Panc1 (cell line): ENCODE data around the gene ZC3HAV1.

ENCODE experiments used
- CTCF ChIP-seq: fragments of 450-650 bp; IDR thresholded peaks from 2 replicates; pipeline ENCODE4 v1.5.1; 2017; ENCODE audit warnings: mild to moderate bottlenecking
- POLR2AphosphoS5 ChIP-seq: IDR thresholded peaks from 2 replicates; pipeline ENCODE4 v1.6.1; 2012; ENCODE audit warnings: mild to moderate bottlenecking, low read depth, low read length, moderate library complexity

GRCh38 chr7:139103057-139103815 lies 6.3 kb downstream of the ZC3HAV1 start:
- no peak for TF ChIP-seq CTCF
- no peak for TF ChIP-seq POLR2AphosphoS5
